Measurements from ENCODE around the gene BRPF1.

BRPF1 gene

GRCh38 chr3:9736831-9737230 lies 5.3 kb downstream of the BRPF1 start:
- DNase-seq (ENCODE audit: low spot score): no peak

- no peak for DNase-seq (ENCODE audit: low spot score)
Observed at GRCh38 chr3:9739181-9739580, 7.6 kb downstream of the BRPF1 start.

- DNase-seq (ENCODE audit: low spot score): no peak
Observed at GRCh38 chr3:9742560-9742959, 11.0 kb downstream of the BRPF1 start.

GRCh38 chr3:9743548-9743947 lies 12.0 kb downstream of the BRPF1 start:
- DNase-seq (ENCODE audit: low spot score): no peak

- DNase-seq (ENCODE audit: low spot score): no peak
Observed at GRCh38 chr3:9744162-9744561, 12.6 kb downstream of the BRPF1 start.

DNA sequence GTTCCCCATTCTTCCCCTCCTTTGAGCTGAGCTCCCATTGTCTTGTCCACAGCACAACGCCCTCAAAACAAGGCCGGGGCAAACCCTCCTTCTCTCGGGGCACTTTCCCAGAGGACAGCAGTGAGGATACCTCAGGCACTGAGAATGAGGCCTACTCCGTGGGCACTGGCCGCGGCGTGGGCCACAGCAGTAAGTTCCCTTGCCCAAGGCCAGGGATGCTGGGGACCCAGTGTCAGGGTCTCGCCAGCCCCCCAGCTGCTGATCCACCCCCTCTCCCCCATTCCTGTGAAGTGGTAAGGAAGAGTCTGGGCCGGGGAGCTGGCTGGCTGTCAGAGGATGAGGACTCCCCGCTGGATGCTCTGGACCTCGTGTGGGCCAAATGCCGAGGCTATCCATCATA lies 14.0 kb downstream of the BRPF1 start:
- DNase-seq (ENCODE audit: low spot score): no peak

GRCh38 chr3:9746330-9746729 lies 14.8 kb downstream of the BRPF1 start:
- no peak for DNase-seq (ENCODE audit: low spot score)

DNA sequence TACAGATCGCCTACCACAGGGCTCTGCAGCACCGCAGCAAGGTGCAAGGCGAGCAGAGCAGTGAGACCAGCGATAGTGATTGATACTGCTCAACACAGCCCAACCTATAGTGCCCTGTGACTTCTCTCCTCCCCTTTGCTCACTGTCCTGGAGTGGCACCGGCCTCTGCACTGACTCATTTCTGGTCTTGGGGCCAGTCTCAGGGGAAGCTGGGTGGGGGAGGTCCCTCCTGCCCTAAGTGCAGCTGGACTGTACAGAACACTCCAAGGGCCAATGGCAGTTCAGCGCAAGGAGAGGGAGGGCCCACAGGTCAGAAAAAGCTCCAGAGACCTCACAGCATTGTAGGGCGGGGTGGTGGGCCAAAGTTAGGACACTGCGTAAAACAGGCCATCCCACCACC lies 15.7 kb downstream of the BRPF1 start:
- no peak for DNase-seq (ENCODE audit: low spot score)

- no peak for DNase-seq (ENCODE audit: low spot score)
Observed at GRCh38 chr3:9748031-9748430, 16.5 kb downstream of the BRPF1 start.

DNA sequence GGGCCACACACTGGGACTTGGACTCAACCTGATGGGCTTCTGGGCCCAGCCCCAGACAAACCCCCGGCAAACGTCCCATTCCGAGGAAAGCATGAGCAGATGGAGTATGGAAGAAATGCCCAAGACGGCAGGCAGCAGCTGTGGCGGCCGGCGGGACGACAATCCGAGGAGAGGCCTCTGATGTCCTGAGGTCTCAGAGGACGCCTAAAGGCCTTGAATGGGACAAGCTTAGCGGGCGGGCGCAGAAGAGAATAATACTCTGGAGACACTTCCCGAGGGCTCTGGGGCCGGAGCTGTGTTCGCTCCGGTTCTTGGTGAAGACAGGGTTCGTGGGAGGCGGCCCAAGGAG lies 17.7 kb downstream of the BRPF1 start:
- DNase-seq (ENCODE audit: low spot score): no peak

GRCh38 chr3:9749645-9750555 lies 18.4 kb downstream of the BRPF1 start, which contains the start of gene OGG1:
TSS of gene OGG1 (plus strand) at chr3:9749952. CDS start at chr3:9750287, 335 bp downstream.
- peak; percentile 96 for DNase-seq (ENCODE audit: low spot score)

DNA sequence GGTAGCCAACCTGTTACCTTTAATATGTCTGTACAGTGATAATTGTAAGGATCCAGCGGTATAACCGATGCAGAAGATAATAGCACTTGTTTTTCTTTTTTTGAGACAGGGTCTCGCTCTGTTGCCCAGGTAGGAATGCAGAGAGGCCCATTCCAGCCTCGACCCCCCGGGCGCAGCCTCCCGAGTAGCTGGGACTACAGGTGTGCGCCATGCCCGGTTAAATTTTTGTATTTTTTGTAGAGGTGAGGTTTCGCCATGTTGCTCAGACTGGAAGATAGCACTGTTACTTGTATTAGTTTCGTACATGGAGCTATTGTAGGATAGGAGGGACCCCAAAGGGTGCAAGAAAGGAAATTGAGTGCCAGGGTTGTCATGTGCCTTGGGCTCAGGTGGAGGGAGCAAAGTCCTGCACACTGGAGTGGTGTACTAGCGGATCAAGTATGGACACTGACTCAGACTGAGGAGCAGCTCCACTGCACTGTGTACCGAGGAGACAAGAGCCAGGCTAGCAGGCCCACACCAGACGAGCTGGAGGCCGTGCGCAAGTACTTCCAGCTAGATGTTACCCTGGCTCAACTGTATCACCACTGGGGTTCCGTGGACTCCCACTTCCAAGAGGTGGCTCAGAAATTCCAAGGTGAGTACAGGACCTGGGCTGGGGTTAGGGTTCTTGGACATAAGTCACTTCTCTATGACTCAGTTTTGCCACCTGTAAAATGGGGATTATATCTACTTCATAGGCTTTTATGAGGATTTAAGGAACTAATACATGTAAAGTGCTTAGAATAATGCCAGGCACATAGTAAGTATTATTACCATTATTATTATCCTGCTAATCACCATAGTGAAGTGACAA lies 19.2 kb downstream of the BRPF1 start:
- no peak for DNase-seq (ENCODE audit: low spot score)

GRCh38 chr3:9754678-9755077 lies 23.1 kb downstream of the BRPF1 start:
- no peak for DNase-seq (ENCODE audit: low spot score)

GRCh38 chr3:9757427-9757826 lies 25.9 kb downstream of the BRPF1 start:
- DNase-seq (ENCODE audit: low spot score): no peak

DNA sequence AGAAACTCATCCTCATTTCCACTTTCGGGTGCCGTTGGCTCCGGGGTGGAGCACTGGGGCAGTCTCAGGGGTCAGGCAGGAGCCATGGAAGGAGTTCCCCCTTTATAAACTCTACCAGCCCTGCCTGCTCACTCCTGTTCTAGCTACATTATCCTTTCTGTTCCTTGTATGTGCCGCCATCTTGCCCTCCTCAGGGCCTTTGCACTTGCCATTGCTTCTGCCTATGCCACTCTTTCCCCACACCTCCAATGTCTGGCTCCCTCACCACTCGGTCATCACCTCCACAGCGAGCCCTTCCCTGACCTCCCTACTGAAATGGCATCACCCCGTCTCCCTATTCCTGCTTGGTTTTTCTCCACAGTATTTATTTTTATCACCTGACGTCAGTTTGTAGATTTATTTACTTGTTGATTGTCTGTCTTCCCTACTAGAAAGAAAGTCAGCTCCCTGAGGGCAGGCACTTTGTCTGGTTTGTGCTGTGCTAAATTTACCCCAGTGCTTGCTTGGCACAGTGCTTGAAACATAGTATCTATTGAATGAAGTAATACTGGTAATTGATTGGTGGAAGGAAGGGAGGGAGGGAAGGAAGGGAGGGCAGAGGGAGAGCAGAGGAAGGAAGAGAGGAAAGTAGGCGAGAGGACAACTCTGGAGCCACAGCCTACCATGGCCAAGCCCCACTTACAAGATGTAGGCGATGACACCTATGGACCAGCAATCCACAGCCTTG lies 29.4 kb downstream of the BRPF1 start:
- no peak for DNase-seq (ENCODE audit: low spot score)

- no peak for DNase-seq (ENCODE audit: low spot score)
Observed at GRCh38 chr3:9761919-9762318, 30.4 kb downstream of the BRPF1 start.

DNA sequence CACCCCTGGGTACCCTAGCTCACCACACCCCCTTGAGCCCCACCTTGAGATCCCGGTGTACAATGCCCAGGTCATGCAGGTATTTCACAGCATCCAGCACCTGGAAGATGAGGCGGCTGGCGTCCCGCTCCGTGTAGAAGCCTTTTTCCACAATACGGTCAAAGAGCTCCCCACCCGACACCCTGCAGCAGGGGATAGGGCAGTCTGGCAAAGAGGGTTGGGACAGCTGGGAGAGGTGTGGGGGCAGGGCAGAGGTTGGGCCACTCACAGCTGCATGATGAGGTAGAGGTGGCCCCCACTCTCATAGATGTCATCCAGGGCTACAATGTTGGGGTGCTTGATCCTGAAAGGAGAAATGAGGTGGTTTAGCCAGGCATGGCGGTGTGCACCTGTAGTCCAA lies 31.3 kb downstream of the BRPF1 start:
- no peak for DNase-seq (ENCODE audit: low spot score)

DNA sequence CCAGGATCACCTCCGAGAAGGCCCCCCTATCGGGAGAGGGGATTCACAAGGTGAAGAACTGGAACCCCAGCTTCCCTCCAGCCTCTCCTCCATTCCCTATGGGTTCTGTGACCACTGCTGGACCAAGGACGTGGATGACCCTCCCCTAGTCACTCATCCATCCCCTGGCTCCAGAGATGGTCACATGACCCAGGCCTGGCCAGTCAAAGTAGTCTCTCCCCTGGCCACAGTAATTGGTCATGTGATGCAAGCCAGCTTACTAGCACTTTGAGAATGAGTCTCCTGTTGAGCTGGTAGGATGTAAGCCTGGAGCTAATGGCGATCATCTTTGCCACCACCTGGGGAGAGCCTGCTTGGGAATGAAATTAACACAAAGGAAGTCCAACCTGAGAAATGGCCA lies 34.3 kb downstream of the BRPF1 start:
- no peak for DNase-seq (ENCODE audit: low spot score)

GRCh38 chr3:9767418-9767817 lies 35.9 kb downstream of the BRPF1 start:
- DNase-seq (ENCODE audit: low spot score): no peak

DNA sequence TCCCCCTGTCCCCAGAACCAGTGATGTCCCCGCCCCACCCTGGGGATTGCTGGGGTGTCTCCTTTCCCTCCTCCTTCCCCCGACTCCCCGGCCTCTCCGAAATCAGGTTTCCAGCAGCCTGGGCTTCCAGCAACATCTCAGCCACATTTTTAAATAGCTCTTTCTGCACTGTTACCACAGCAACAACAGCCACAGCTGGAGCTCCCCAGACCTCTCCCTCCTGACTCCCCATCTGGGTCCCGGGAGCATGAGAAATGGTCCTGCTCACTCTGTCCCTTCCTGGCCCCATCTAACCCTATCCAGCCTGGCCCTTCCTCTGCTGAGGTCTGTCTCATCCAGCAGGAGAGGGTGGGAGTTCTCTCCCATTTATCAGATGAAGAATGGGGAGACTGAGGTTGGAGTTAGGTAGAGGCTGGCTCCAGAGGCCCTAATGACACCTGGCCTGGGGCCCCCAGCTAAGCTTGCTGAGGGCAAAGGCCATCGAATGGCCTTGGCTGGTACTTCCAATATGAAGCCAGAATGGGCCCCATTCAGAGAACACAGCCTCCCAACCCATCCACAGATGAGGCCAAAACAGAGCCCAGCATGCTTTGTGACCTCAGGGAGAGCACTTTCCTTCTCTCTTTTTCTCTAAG lies 36.7 kb downstream of the BRPF1 start:
- DNase-seq (ENCODE audit: low spot score): no peak

GRCh38 chr3:9769012-9769411 lies 37.5 kb downstream of the BRPF1 start:
- DNase-seq (ENCODE audit: low spot score): no peak
